ENCODE data around the gene SENP2.

DNA sequence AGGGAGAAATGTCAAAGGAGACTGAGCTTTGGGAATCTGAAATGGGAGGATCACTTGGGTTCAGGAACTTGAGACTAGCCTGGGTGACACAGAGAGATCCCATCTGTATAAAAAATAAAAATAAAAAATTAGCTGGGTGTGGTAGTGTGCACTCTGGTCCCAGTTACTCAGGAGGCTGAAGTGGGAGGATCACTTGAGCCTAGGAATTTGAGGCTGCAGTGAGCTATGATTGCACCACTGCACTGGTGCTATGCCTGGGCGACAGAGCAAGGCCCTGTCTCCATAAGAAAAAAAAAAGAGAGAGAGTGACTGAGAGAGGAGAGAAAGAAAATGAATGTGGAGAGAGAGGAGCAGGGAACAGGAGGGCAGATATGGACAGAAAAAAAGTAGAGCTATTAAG is 72.8 kb downstream of the SENP2 start:
- no peak for TF ChIP-seq EZH2 (IDR thresholded peaks at IDR 0.05; ENCODE audit: low read depth, unreplicated experiment)
- TF ChIP-seq, protein P1, sequence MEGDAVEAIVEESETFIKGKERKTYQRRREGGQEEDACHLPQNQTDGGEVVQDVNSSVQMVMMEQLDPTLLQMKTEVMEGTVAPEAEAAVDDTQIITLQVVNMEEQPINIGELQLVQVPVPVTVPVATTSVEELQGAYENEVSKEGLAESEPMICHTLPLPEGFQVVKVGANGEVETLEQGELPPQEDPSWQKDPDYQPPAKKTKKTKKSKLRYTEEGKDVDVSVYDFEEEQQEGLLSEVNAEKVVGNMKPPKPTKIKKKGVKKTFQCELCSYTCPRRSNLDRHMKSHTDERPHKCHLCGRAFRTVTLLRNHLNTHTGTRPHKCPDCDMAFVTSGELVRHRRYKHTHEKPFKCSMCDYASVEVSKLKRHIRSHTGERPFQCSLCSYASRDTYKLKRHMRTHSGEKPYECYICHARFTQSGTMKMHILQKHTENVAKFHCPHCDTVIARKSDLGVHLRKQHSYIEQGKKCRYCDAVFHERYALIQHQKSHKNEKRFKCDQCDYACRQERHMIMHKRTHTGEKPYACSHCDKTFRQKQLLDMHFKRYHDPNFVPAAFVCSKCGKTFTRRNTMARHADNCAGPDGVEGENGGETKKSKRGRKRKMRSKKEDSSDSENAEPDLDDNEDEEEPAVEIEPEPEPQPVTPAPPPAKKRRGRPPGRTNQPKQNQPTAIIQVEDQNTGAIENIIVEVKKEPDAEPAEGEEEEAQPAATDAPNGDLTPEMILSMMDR (conservative IDR thresholded peaks at IDR 0.05; ENCODE audit: low read depth in 2 of 2) = no peak

Measured in GM23338 (cell line).